Smooth muscle cell (in vitro differentiated cells): Measurements from ENCODE around the gene CYLD. TPM values are rescaled to one million over a fixed set of nuclear protein-coding genes. Genes with fewer than 3 reads are reported as not detected.

ENCODE experiments used
- DNase-seq: peaks from one replicate; lab custom pipeline; 2025; ENCODE audit not compliant: unreplicated experiment; lab: John Stamatoyannopoulos, UW
- H2AFZ ChIP-seq: fragments of 200-600 bp; sonication (generic); 2 replicates; pipeline ENCODE4 v1.6.0; 2016; ENCODE audit warnings: antibody characterized with exemption, low read depth, mild to moderate bottlenecking
- H3F3A ChIP-seq: fragments of 200-600 bp; sonication (generic); 2 replicates; pipeline ENCODE4 v1.6.0; 2017; ENCODE audit warnings: antibody characterized with exemption, low read depth
- H3K27ac ChIP-seq: fragments of 200-600 bp; sonication (generic); 2 replicates; pipeline ENCODE4 v1.5.1; 2016; ENCODE audit warnings: low read depth, mild to moderate bottlenecking
- H3K27me3 ChIP-seq: fragments of 200-600 bp; sonication (generic); 2 replicates; pipeline ENCODE4 v1.6.1; 2016; ENCODE audit warnings: low read depth, mild to moderate bottlenecking
- H3K36me3 ChIP-seq: fragments of 200-600 bp; sonication (generic); 2 replicates; pipeline ENCODE4 v1.5.1; 2016; ENCODE audit warnings: low read depth
- H3K4me1 ChIP-seq: fragments of 200-600 bp; sonication (generic); 2 replicates; pipeline ENCODE4 v1.5.1; 2016; ENCODE audit warnings: low read depth
- H3K4me2 ChIP-seq: fragments of 200-600 bp; sonication (generic); 2 replicates; pipeline ENCODE4 v1.6.0; 2016; ENCODE audit warnings: mild to moderate bottlenecking
- H3K4me3 ChIP-seq: fragments of 200-600 bp; sonication (generic); 2 replicates; pipeline ENCODE4 v1.5.1; 2016; ENCODE audit warnings: mild to moderate bottlenecking
- H3K79me2 ChIP-seq: fragments of 200-600 bp; sonication (generic); 2 replicates; pipeline ENCODE4 v1.6.0; 2016; ENCODE audit warnings: low read depth, mild to moderate bottlenecking
- H3K9ac ChIP-seq: fragments of 200-600 bp; sonication (generic); 2 replicates; pipeline ENCODE4 v1.6.0; 2016; ENCODE audit warnings: low read depth
- H3K9me3 ChIP-seq: fragments of 200-600 bp; sonication (generic); replicated peaks from 2 replicates; pipeline ENCODE4 v1.5.1; 2016; ENCODE audit warnings: low read depth
- H4K20me1 ChIP-seq: fragments of 200-600 bp; sonication (generic); 2 replicates; pipeline ENCODE4 v1.6.0; 2016; ENCODE audit warnings: low read depth
- WGBS: methylation state at CpG from one replicate; pipeline ENCODE4 v1.1.7; 2016; ENCODE audit warnings: low lambda C conversion rate; 5-methylcytosine and 5-hydroxymethylcytosine counted together
- polyA plus RNA-seq: library from polyadenylated mRNA; unstranded; fragments of >200 nt; fragmentation: Nextera tagmentation; extraction: Ambion mirVana; gene quantifications from 2 replicates; pipeline ENCODE4 v1.2.1, GENCODE V29; 2016
- total RNA-seq: library from RNA; depleted of rRNA; stranded (reverse); fragments of >200 nt; gene quantifications from 2 replicates; pipeline ENCODE4 v1.2.3, GENCODE V29; 2014
- TF ChIP-seq, protein P1 (sequence below): fragments of 200-600 bp; sonication (generic); IDR thresholded peaks from 2 replicates; pipeline ENCODE4 v1.5.1; 2017; ENCODE audit warnings: borderline replicate concordance, mild to moderate bottlenecking, antibody characterized with exemption; ENCODE audit not compliant: insufficient read depth, poor library complexity, severe bottlenecking

Gene CYLD
- total and polyA plus RNA-seq, 2 experiments from 2014 or later, result 11.3 to 13.8 TPM

DNA sequence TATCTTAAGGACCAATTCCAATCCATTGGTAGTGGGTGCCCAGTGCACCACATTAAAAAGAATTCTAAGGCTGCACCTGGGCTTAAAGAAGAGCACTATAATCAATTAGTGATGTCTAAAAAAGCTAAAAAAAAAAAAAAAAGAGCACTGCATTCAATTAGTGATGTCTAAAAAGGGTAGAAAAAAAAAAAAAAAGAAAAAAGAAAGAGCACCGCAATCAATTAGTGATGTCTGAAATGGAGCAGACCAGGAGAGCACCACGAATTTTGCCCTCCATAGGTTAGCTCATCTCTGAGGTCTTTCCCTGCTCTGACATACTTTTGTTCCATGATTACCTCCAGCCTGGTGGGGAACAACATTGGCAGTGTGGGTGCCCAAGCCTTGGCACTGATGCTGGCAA, 18.9 kb upstream of the CYLD start:
- TF ChIP-seq, protein P1, sequence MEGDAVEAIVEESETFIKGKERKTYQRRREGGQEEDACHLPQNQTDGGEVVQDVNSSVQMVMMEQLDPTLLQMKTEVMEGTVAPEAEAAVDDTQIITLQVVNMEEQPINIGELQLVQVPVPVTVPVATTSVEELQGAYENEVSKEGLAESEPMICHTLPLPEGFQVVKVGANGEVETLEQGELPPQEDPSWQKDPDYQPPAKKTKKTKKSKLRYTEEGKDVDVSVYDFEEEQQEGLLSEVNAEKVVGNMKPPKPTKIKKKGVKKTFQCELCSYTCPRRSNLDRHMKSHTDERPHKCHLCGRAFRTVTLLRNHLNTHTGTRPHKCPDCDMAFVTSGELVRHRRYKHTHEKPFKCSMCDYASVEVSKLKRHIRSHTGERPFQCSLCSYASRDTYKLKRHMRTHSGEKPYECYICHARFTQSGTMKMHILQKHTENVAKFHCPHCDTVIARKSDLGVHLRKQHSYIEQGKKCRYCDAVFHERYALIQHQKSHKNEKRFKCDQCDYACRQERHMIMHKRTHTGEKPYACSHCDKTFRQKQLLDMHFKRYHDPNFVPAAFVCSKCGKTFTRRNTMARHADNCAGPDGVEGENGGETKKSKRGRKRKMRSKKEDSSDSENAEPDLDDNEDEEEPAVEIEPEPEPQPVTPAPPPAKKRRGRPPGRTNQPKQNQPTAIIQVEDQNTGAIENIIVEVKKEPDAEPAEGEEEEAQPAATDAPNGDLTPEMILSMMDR, result no peak

DNA sequence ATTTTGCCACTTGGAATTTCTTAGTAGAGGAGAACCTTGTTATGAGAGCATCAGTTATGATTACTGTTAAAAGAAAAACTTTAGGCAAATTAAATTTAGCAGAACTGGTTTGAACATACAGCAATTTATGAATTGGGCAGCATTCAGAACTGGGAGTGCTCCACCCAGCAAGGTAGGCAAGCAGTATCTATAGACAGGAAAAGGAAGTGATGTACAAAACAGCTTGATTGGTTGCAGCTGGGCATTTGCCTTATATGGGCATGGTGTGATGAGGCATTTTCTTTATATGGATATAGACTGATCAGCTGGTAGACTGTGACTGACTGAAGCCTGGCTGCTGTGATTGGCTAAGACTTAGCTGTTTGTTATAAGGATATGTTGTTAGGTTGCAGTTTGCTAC, 17.6 kb upstream of the CYLD start:
- Histone ChIP-seq H4K20me1 (no peaks in the 10 kb centered on the region), H3K27me3 (no peaks in the 10 kb centered on the region), H3K4me2 (no peak overlapping the region), H3K79me2 (no peaks in the 10 kb centered on the region), H3F3A (no peaks in the 10 kb centered on the region), H3K9ac (no peak overlapping the region), H3K27ac (no peak overlapping the region), H3K4me1 (no peaks in the 10 kb centered on the region), H3K4me3 (no peak overlapping the region), H3K9me3 (no peaks in the 10 kb centered on the region), H3K36me3 (no peaks in the 10 kb centered on the region), H2AFZ (no peak overlapping the region)
- no peak for DNase-seq
- TF ChIP-seq, protein P1, result no peak

More for the DNA sequence above, 18.9 kb upstream of the CYLD start:
- no peak for DNase-seq
- 82% methylated on average over 2 of the region's 2 CpGs for WGBS
- H3K4me3 ChIP-seq, result no peak overlapping the region
- H3K27ac ChIP-seq, result no peak overlapping the region
- H3F3A ChIP-seq, result no peaks in the 10 kb centered on the region
- H3K27me3 ChIP-seq, result no peaks in the 10 kb centered on the region
- no peak overlapping the region for H3K4me2 ChIP-seq
- no peaks in the 10 kb centered on the region for H4K20me1 ChIP-seq
- H3K4me1 ChIP-seq, result no peaks in the 10 kb centered on the region
- H3K36me3 ChIP-seq, result no peaks in the 10 kb centered on the region
- no peaks in the 10 kb centered on the region for H3K9me3 ChIP-seq
- H2AFZ ChIP-seq, result no peak overlapping the region
- H3K9ac ChIP-seq, result no peak overlapping the region
- no peaks in the 10 kb centered on the region for H3K79me2 ChIP-seq

DNA sequence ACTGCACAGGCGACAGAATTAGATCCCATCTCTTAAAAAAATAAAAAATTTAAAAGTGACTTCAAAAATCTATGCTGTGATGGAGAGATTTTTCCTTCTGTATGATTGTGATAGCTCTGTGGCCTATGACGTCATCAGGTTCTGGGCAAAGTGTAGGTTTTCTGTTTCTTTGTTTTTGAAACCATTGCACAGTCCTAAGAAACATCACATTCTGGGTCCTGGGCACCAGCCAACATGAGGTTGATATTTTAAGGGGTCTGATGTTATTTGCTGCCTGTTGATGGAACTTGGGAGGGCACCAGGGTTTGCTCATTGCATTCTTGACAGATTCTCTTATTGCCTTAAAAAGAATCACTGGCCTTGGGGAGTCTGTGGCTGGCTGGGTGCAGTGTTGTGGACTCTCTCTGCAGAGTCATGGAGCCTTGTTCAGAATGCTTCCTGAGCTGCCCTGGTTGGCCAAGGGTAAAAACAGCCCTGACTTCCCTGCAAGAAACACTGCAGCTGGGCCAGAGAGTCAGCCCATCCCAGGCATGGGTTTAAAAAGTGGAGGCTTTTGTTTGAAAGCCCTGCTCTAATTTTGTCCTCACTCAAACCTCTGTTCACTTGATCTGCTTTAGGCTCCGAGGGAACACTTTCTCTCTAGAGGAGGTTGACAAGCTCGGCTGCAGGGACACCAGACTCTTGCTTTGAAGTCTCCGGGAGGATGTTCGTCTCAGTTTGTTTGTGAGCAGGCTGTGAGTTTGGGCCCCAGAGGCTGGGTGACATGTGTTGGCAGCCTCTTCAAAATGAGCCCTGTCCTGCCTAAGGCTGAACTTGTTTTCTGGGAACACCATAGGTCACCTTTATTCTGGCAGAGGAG, 10.5 kb upstream of the CYLD start:
- TF ChIP-seq, protein P1, result no peak
- Histone ChIP-seq H4K20me1 (no peaks in the 10 kb centered on the region), H3K36me3 (no peaks in the 10 kb centered on the region), H3K4me3 (no peak overlapping the region), H2AFZ (no peak overlapping the region), H3F3A (no peaks in the 10 kb centered on the region), H3K4me2 (no peak overlapping the region), H3K79me2 (no peaks in the 10 kb centered on the region), H3K4me1 (no peaks in the 10 kb centered on the region), H3K9ac (no peak overlapping the region), H3K27me3 (no peaks in the 10 kb centered on the region), H3K27ac (no peak overlapping the region), H3K9me3 (no peaks in the 10 kb centered on the region)
- no peak for DNase-seq
- 87% methylated on average over 6 of the region's 6 CpGs for WGBS
